B cell (primary cell): ENCODE measurements around the gene UTP4. TPM values are rescaled to one million over a fixed set of nuclear protein-coding genes. Genes with fewer than 3 reads are reported as not detected.

Experiments
- ATAC-seq: fragments of 200-7000 bp; cut with Tn5 transposase; one replicate; pipeline ENCODE4 v1.10.0; 2021; ENCODE audit warnings: low read depth, mild to moderate bottlenecking, moderate number of reproducible peaks, moderate library complexity
- CTCF ChIA-PET: fragments of 350-600 bp; sonication (Branson Sonifier 250); formaldehyde crosslinking; loops from one replicate; lab custom pipeline; 2021; ENCODE audit warnings: antibody characterized with exemption, inconsistent platforms; lab: Charles Lee
- POLR2A ChIA-PET: fragments of 350-600 bp; sonication (Branson Sonifier 250); formaldehyde crosslinking; loops from one replicate; lab custom pipeline; 2021; ENCODE audit warnings: antibody characterized with exemption; lab: Charles Lee
- DNase-seq: peaks from one replicate; pipeline ENCODE4 v3.0.0; 2013
- H2AFZ ChIP-seq: 2 replicates; pipeline ENCODE4 v1.6.1; 2012; ENCODE audit warnings: mild to moderate bottlenecking, low read depth, low read length; ENCODE audit not compliant: insufficient read depth, poor library complexity, severe bottlenecking
- H3K27ac ChIP-seq, 2 donors: 1 replicate in 1 of 2; 2 replicates in 1 of 2; pipeline ENCODE4 v1.5.1; 2012 to 2013; ENCODE audit warnings: low read length in 2 of 2, mild to moderate bottlenecking in 2 of 2, moderate library complexity in 1 of 2
- H3K27me3 ChIP-seq, 4 experiments: fragments of 200-600 bp in 1 of 4; sonication (generic) in 1 of 4; replicated peaks in 1 of 4; 1 replicate in 2 of 4; 2 replicates in 2 of 4; pipeline versions ENCODE4 v1.6.1 to v1.7.0; 2013 to 2016; ENCODE audit warnings: low read length in 3 of 4, mild to moderate bottlenecking in 2 of 4, mixed read lengths in 1 of 4, moderate library complexity in 1 of 4; ENCODE audit not compliant: insufficient read depth in 4 of 4, control insufficient read depth in 3 of 4; ENCODE audit errors: control extremely low read depth in 1 of 4
- H3K36me3 ChIP-seq, 2 experiments: replicated peaks in 1 of 2; 1 replicate in 1 of 2; 2 replicates in 1 of 2; pipeline versions ENCODE4 v1.6.1 to v1.7.1; 2013; ENCODE audit warnings: low read length in 1 of 2; ENCODE audit not compliant: insufficient read depth in 2 of 2, control insufficient read depth in 1 of 2; ENCODE audit errors: control extremely low read depth in 1 of 2, extremely low read depth in 1 of 2
- H3K4me1 ChIP-seq, 2 donors: fragments of 200-600 bp in 1 of 2; sonication (generic) in 1 of 2; 1 replicate in 1 of 2; 2 replicates in 1 of 2; pipeline versions ENCODE4 v1.5.1 to v1.6.1; 2013 to 2017; ENCODE audit warnings: low read length in 2 of 2; ENCODE audit not compliant: control insufficient read depth in 2 of 2, insufficient read depth in 2 of 2
- H3K4me2 ChIP-seq: replicated peaks from 2 replicates; pipeline ENCODE3; 2012; ENCODE audit warnings: mild to moderate bottlenecking, low read depth, low read length; ENCODE audit not compliant: poor library complexity, severe bottlenecking
- H3K4me3 ChIP-seq, 5 experiments: fragments of 200-600 bp in 1 of 5; sonication (generic) in 1 of 5; 1 replicate in 3 of 5; 2 replicates in 2 of 5; pipeline versions ENCODE4 v1.5.1 to v1.7.0; 2011 to 2016; ENCODE audit warnings: low read length in 4 of 5, mild to moderate bottlenecking in 4 of 5, low read depth in 2 of 5, control low read depth in 1 of 5, moderate library complexity in 1 of 5; ENCODE audit not compliant: insufficient read depth in 1 of 5; ENCODE audit errors: control extremely low read depth in 1 of 5, extremely low read depth in 1 of 5
- H3K79me2 ChIP-seq: fragments of 200-600 bp; sonication (generic); one replicate; pipeline ENCODE4 v1.6.0; 2016; ENCODE audit warnings: low read length; ENCODE audit not compliant: control insufficient read depth, insufficient read depth
- H3K9ac ChIP-seq: fragments of 200-600 bp; sonication (generic); 2 replicates; pipeline ENCODE4 v1.6.1; 2017; ENCODE audit warnings: mild to moderate bottlenecking, low read length, moderate library complexity
- H3K9me3 ChIP-seq, 3 donors: one replicate each; pipeline versions ENCODE4 v1.6.1 to v1.7.1; 2013; ENCODE audit warnings: low read length in 2 of 3; ENCODE audit not compliant: control insufficient read depth in 2 of 3, insufficient read depth in 1 of 3; ENCODE audit errors: control extremely low read depth in 1 of 3
- H4K20me1 ChIP-seq: 2 replicates; pipeline ENCODE4 v1.6.0; 2012; ENCODE audit warnings: mild to moderate bottlenecking, low read length; ENCODE audit not compliant: insufficient read depth, control insufficient read depth, poor library complexity, severe bottlenecking
- H3K27ac Mint-ChIP-seq: one replicate; pipeline ENCODE4 v1.8.0; 2021; ENCODE audit warnings: mixed read lengths
- H3K27me3 Mint-ChIP-seq: one replicate; pipeline ENCODE4 v1.8.0; 2021; ENCODE audit warnings: mixed read lengths
- H3K4me1 Mint-ChIP-seq: one replicate; pipeline ENCODE4 v1.8.0; 2021; ENCODE audit warnings: mixed read lengths
- H3K4me3 Mint-ChIP-seq: one replicate; pipeline ENCODE4 v1.8.0; 2021; ENCODE audit warnings: mixed read lengths
- H3K9me3 Mint-ChIP-seq: one replicate; pipeline ENCODE4 v1.8.0; 2022; ENCODE audit warnings: mixed read lengths; ENCODE audit not compliant: insufficient read depth
- EZH2 ChIP-seq: IDR thresholded peaks from 2 replicates; pipeline ENCODE4 v1.6.1; 2012; ENCODE audit warnings: borderline replicate concordance, low read depth, mild to moderate bottlenecking, moderate library complexity, low read length; ENCODE audit not compliant: insufficient read depth, poor library complexity, severe bottlenecking
- WGBS: methylation state at CpG from one replicate; pipeline ENCODE4 v1.1.5; 2013; ENCODE audit warnings: missing lambda C conversion rate; ENCODE audit not compliant: insufficient coverage; 5-methylcytosine and 5-hydroxymethylcytosine counted together
- intact Hi-C: fragments of 100-400 bp; cut with micrococcal nuclease; formaldehyde crosslinking; loops from one replicate; pipeline ENCODE4 v1.10.0; 2022
- polyA plus RNA-seq: library from polyadenylated mRNA; depleted of rRNA; stranded (reverse); fragments of >200 nt; gene quantifications from 2 replicates; pipeline ENCODE4 v1.2.3, GENCODE V29; 2012
- total RNA-seq, 2 donors: library from RNA; stranded (reverse); fragments of 120-200 nt in 1 of 2; gene quantifications; 1 replicate in 1 of 2; 2 replicates in 1 of 2; pipeline versions ENCODE4 v1.2.3 to v1.2.4, GENCODE V29; 2013 to 2022
- TF ChIP-seq, protein P1 (sequence below): fragments of 200-600 bp; IDR thresholded peaks from one replicate; pipeline ENCODE4 v1.8.0; 2022; ENCODE audit warnings: antibody characterized with exemption, mild to moderate bottlenecking

Gene UTP4
- total and polyA plus RNA-seq, 2 donors (not counting 1 experiment from before 2014, with no cell fraction given), result 24.3 to 30.1 TPM

- Mint-ChIP-seq H3K4me3 (no peak overlapping the region), H3K9me3 (no peaks in the 10 kb centered on the region), H3K4me1 (no peaks in the 10 kb centered on the region), H3K27ac (no peak overlapping the region), H3K27me3 (no peaks in the 10 kb centered on the region)
- intact Hi-C loops, result no loop called here
- H3K27me3 ChIP-seq, result no peaks in the 10 kb centered on the region
- H3K36me3 ChIP-seq, result peaks cover 0 to 66% of the 10 kb centered on the region in 2 experiments
- H3K4me1 ChIP-seq, result no peaks in the 10 kb centered on the region
- no peak overlapping the region for H3K27ac ChIP-seq
- CTCF ChIA-PET, result interaction anchor here (5.3 kb wide), 1 partner anchor 126 kb away, joined by 26 read pairs; no protein-coding TSS in a partner anchor
- no peak overlapping the region for H2AFZ ChIP-seq
- no peak overlapping the region for H3K4me2 ChIP-seq
- POLR2A ChIA-PET, result no interaction called here
- H3K4me3 ChIP-seq, result no peak overlapping the region
- H3K9ac ChIP-seq, result no peak overlapping the region
- 100% methylated on average over 1 of the region's 1 CpG for WGBS
- DNase-seq (no peak), ATAC-seq (no peak)
- TF ChIP-seq EZH2, result no peak
- TF ChIP-seq, protein P1, sequence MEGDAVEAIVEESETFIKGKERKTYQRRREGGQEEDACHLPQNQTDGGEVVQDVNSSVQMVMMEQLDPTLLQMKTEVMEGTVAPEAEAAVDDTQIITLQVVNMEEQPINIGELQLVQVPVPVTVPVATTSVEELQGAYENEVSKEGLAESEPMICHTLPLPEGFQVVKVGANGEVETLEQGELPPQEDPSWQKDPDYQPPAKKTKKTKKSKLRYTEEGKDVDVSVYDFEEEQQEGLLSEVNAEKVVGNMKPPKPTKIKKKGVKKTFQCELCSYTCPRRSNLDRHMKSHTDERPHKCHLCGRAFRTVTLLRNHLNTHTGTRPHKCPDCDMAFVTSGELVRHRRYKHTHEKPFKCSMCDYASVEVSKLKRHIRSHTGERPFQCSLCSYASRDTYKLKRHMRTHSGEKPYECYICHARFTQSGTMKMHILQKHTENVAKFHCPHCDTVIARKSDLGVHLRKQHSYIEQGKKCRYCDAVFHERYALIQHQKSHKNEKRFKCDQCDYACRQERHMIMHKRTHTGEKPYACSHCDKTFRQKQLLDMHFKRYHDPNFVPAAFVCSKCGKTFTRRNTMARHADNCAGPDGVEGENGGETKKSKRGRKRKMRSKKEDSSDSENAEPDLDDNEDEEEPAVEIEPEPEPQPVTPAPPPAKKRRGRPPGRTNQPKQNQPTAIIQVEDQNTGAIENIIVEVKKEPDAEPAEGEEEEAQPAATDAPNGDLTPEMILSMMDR, result no peak
- H3K9me3 ChIP-seq, result no peaks in the 10 kb centered on the region
- no peaks in the 10 kb centered on the region for H4K20me1 ChIP-seq
- no peaks in the 10 kb centered on the region for H3K79me2 ChIP-seq
Observed at GRCh38 chr16:69160192-69160591, 27.7 kb downstream of the UTP4 start.

- Histone ChIP-seq H3K79me2 (no peaks in the 10 kb centered on the region), H3K9me3 (no peaks in the 10 kb centered on the region), H3K4me1 (no peaks in the 10 kb centered on the region), H3K27ac (no peak overlapping the region), H3K9ac (no peak overlapping the region), H3K4me2 (no peak overlapping the region), H2AFZ (no peak overlapping the region), H3K36me3 (peaks cover 3 to 52% of the 10 kb centered on the region in 2 experiments), H3K4me3 (no peak overlapping the region), H3K27me3 (no peaks in the 10 kb centered on the region), H4K20me1 (no peaks in the 10 kb centered on the region)
- intact Hi-C loops, result no loop called here
- Mint-ChIP-seq H3K27me3 (no peaks in the 10 kb centered on the region), H3K4me3 (no peak overlapping the region), H3K9me3 (no peaks in the 10 kb centered on the region), H3K4me1 (peaks cover 6% of the 10 kb centered on the region), H3K27ac (no peak overlapping the region)
- ATAC-seq, result no peak
- CTCF ChIA-PET, result interaction anchor here (0.7 to 1.8 kb wide), 2 partner anchors 13 to 56 kb away, joined by 3 to 4 read pairs; no protein-coding TSS in a partner anchor
- DNase-seq, result no peak
- no peak for TF ChIP-seq EZH2
- TF ChIP-seq, protein P1, result no peak
- WGBS, result 100% methylated on average over 5 of the region's 6 CpGs
- POLR2A ChIA-PET, result no interaction called here
Observed at GRCh38 chr16:69165584-69165983, 33.1 kb downstream of the UTP4 start.
